H1 (cell line): ENCODE results near the gene C20orf173. TPM values are rescaled to one million over a fixed set of nuclear protein-coding genes. Genes with fewer than 3 reads are reported as not detected.

ENCODE experiments used
- BRCA1 ChIP-seq: IDR thresholded peaks from 2 replicates; pipeline ENCODE4 v1.6.1; 2012; ENCODE audit warnings: low read depth, low read length, improper control_type of control experiment
- CBX5 ChIP-seq: fragments of 300-800, 300-1000 bp; sonication (generic); IDR thresholded peaks from 2 replicates; pipeline ENCODE4 v1.7.1; 2016; ENCODE audit warnings: antibody characterized with exemption, low read length, low read depth
- GABPA ChIP-seq: IDR thresholded peaks from 2 replicates; pipeline ENCODE4 v1.6.1; 2011; ENCODE audit warnings: mild to moderate bottlenecking, low read length, moderate library complexity, borderline replicate concordance; ENCODE audit not compliant: insufficient read depth
- HDAC6 ChIP-seq: IDR thresholded peaks from one replicate; pipeline ENCODE4 v1.7.1; 2012; ENCODE audit warnings: low read depth, mild to moderate bottlenecking, inconsistent platforms, low read length, moderate library complexity
- MAX ChIP-seq: IDR thresholded peaks from 2 replicates; pipeline ENCODE4 v1.6.1; 2012; ENCODE audit warnings: inconsistent platforms
- RXRA ChIP-seq: IDR thresholded peaks from 2 replicates; pipeline ENCODE4 v1.6.1; 2011; ENCODE audit warnings: low read depth, mild to moderate bottlenecking, low read length, moderate library complexity; ENCODE audit not compliant: insufficient read depth
- SIRT6 ChIP-seq: IDR thresholded peaks from one replicate; pipeline ENCODE4 v1.7.1; 2012; ENCODE audit warnings: low read length, inconsistent platforms
- TAF1 ChIP-seq: IDR thresholded peaks from 2 replicates; pipeline ENCODE4 v1.6.1; 2011; ENCODE audit warnings: mild to moderate bottlenecking, low read depth, low read length
- polyA plus RNA-seq, 7 experiments: library from polyadenylated mRNA; depleted of rRNA in 3 of 7; stranded (reverse) in 5 of 7; unstranded in 2 of 7; fragments of >200 nt in 5 of 7; fragments of 200-250 nt in 2 of 7; gene quantifications; 1 replicate in 5 of 7; 2 replicates in 1 of 7; 4 replicates in 1 of 7; pipeline versions ENCODE4 v1.2.1 to v1.2.3, GENCODE V29; 2011 to 2013; ENCODE audit warnings: missing spikeins in 2 of 7, mixed read lengths in 2 of 7
- total RNA-seq: library from RNA; stranded (reverse); fragmentation: NEBNext Ultra II Directional; extraction: Animal tissue kit (Norgen Biotek cat#: 25700); gene quantifications from 2 replicates; pipeline ENCODE4 v1.2.1, GENCODE V29; 2021

Gene C20orf173
- total and polyA plus RNA-seq, 2 of the 8 experiments (the other 6 are each of a cell fraction or from before 2014, with no cell fraction given), result not detected

- TF ChIP-seq HDAC6 (no peak), TAF1 (no peak), MAX (no peak), BRCA1 (no peak), SIRT6 (no peak), GABPA (no peak), CBX5 (no peak), RXRA (no peak)
These were observed 32.1 kb downstream of the C20orf173 start (continued) for GRCh38 chr20:35497320-35497719.
